GM18867 (cell line): ENCODE results near the gene SIAH2.

ENCODE experiments used
- ATAC-seq: cut with Tn5 transposase; IDR thresholded peaks from one replicate; pipeline ENCODE4 v1.9.1; 2021; ENCODE audit warnings: mild to moderate bottlenecking, moderate library complexity; ENCODE audit not compliant: unreplicated experiment

Gene SIAH2

GRCh38 chr3:150749255-150749654 is 13.7 kb downstream of the SIAH2 start:
- no peak for ATAC-seq

DNA sequence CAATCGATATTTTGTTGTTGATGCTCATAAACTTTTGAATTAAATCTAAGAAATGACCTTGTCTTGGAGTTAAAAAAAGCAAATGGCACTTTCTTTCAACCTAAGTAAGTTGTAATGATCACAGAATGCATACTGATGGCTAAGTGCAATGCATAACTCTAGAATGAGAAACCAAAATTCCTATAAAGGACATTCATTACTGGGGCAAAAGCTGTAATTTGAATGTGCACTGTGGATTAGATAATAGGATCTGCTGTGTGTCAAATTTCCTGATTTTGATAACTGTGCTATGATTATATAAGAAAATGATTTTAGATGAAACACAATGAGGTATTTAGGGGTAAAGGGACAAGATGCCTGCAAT is 14.3 kb downstream of the SIAH2 start:
- no peak for ATAC-seq

DNA sequence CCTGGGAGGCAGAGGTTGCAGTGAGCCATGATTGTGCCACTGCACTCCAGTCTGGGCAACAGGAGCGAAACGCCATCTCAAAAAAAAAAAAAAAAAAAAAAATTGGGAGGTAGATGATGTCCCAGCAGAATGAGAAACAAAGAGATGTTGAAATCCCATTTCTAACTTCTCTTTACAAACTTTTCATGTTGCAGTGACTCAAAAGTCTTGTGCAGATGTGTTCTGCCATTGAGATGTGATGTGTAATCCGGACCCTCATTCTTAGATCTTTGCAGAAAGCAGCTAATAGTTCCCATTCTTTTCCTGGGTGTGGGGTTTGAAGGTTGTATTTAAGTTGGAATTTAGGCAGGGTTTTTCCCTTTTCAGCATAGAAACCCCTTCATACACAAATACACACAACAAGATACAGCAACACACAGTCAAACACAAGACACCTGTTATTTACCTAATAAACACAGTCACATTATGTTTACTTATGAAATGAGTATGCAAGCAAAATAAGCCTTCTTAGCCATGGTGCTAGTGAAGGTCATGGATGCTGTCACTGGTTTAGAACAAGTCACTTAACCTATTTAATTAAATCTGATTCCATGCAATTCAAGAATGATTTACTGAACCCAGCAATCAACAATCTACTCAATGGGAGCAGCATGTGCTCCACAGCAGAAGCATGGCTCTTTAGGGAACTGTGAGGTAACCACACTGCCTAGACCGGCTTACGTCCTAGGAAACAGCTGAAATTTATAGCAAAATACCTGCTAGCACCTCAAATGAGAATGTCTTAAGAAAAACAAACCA is 14.9 kb downstream of the SIAH2 start:
- ATAC-seq = no peak

DNA sequence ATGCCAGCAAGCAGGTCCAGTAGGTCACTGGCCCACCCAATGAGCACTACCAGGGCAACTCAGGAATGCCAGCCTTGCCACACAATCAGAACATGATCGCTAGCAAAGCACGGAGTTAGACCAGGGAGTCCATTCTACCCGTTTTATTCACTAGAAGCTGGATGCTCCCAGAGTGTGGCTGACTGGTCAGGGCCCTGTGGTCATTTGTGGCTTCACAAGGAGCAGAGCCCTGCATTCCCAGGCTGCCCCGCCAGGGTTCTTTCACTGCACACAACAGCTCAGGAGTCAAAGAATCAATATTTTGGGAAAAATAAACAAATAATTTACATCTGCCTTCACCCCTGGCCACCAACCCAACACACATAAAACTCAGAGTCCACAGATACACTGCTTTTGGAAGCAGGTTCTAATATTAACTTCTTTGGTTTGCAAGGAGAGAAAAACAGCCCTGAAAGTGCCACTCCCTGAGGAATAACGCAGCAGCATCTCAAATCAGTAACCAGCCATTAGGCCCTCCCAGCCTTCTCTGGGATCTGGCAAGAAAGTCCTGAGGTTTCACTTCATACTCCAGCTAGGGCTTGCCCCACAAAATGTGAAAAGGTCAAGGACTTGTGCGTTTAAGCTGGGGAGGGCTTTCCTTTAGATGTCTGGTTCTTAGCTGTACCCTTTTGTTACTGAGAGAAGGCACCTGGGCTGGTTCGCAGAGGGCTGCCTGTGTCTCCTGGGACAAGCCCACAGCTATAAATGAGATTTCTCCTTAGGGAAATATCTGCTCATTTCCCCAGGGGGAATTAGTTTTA is 16.0 kb downstream of the SIAH2 start:
- ATAC-seq = no peak

DNA sequence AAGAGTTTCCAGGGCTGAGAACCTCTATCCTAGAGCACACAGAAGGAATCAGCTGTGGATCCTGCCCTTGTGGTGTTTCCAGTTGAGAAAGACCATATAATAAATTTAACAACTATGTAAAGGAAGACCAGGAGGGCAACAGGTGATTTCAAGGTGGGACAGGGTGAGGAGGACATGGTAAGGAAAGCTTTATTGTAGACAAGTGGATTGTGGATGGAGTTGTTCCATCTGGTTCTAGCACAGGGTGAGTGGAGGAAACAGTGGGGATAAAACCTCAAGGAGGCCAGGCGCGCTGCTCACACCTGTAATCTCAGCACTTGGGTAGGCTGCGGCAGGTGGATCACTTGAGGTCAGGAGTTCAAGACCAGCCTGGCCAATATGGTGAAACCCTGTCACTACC is 17.1 kb downstream of the SIAH2 start:
- no peak for ATAC-seq

DNA sequence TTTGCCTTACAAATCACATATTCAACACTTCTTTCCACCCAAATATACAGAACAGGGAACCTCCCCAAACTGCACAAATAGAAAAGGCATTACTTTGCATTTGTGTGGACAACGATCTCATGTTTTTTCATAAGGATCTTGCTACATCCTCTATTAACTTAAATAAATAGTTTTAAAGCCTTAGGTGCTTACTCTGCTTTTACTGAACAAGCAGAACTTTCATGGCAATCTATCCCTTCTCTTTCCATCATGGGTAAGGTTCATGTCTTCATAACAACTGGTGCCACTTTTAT is 18.1 kb downstream of the SIAH2 start:
- no peak for ATAC-seq

- no peak for ATAC-seq
Observed at GRCh38 chr3:150744041-150744918, 18.7 kb downstream of the SIAH2 start.

DNA sequence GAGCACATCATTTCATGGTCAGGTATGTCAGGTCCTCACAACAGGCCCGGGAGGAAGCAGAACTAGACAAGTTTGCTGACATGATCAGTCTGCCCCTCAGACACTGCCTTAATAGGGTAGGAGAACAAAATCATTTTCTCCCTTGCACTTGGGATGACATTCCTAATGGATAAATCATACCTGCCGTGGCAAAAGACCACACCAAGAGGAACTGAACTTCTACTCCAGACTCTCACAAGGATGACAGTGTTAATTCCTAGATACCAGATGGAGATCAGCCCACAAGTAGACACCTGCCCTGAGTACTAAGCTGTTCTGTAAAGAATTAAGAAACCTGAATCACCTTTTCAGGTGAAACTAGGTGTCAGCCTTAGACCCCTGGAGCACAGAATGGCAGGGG is 19.5 kb downstream of the SIAH2 start:
- ATAC-seq = no peak

GRCh38 chr3:150742679-150743078 is 20.3 kb downstream of the SIAH2 start:
- ATAC-seq = no peak

GRCh38 chr3:150742141-150742523 is 20.8 kb downstream of the SIAH2 start:
- ATAC-seq = no peak

DNA sequence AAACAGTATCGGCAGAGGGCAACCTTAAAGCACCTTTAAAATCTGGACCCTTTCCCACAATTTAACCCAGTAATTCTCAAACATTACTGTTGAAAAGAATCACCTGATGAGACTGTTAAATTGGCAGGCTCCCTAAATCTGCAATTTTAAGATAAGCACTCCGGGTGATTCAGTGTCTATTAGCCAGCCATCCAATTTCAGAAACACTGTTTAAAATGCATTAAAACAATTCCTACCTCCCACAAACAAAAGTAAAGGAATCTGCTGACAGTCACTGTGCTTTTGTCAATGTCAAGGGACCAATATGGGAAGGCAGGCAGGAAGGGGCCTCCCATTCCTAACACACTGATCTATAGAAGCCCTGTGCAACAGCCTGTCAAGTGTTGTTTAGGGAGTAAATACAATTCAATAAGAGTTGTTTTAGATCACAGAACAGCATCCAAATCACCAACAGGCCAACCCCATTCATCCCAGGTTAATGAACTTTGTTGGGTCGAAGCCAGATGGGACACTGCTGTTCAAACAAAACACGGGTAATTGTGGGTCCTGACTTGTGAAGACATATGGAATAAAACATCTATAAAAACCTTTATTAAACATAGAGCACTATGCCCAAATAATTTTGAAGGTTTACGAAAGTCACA is 21.4 kb downstream of the SIAH2 start:
- no peak for ATAC-seq

- peak; percentile 24 for ATAC-seq
Observed at GRCh38 chr3:150740733-150741496, 22.1 kb downstream of the SIAH2 start.

DNA sequence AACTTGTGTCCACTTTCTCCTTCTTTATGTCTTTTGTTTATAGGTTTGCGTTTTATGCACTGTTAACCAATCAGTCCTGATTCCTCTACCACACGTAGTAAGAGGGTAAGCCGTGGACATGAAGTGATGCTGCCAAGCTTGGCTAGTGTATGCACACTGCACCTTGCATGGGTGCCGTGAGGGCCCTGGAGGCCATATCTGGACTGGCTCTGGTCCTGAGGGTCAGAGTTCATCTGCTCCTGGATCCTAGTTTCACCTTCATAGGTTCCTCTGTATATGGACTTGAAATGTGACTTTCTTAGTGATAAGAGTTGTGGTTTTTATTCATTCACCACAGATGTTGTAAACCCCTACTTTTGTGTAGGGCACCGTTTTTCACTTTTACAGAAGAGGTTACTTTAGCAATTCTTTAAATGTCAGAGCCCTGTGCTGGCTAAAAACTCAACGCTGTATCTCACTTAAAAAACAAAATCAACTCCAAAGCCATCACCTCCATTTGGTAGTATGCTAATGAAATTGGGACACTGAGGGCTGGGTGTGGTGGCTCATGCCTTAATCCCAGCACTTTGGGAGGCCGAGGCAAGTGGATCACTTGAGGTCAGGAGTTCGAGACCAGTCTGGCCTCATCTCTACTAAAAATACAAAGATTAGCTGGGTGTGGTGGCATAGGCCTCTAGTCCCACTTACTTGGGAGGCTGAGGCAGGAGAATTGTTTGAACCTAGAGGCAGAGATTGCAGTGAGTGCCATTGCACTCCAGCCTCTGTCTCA is 22.9 kb downstream of the SIAH2 start:
- ATAC-seq = peak; percentile 32

- ATAC-seq = peak; percentile 25
Observed at GRCh38 chr3:150739200-150739863, 23.6 kb downstream of the SIAH2 start.

DNA sequence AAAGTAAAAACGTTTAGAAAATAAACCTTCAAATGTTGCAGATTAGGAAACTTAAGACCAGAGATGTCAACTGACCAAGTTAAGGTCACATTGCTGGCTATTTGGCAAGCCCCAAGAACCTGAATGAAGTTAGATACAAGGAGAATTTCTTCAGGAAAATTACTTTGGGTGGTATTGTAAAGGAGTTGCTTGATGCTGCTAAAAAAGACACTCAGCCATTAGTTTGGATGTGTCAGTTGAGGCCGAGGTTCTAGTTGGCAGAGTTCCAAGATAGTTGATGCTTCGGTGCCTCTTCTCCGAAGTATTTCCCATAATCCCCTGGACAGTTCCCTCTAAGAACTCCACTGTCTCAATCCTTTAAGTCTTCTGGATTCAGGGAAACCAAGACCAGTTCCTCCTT is 24.3 kb downstream of the SIAH2 start:
- no peak for ATAC-seq

DNA sequence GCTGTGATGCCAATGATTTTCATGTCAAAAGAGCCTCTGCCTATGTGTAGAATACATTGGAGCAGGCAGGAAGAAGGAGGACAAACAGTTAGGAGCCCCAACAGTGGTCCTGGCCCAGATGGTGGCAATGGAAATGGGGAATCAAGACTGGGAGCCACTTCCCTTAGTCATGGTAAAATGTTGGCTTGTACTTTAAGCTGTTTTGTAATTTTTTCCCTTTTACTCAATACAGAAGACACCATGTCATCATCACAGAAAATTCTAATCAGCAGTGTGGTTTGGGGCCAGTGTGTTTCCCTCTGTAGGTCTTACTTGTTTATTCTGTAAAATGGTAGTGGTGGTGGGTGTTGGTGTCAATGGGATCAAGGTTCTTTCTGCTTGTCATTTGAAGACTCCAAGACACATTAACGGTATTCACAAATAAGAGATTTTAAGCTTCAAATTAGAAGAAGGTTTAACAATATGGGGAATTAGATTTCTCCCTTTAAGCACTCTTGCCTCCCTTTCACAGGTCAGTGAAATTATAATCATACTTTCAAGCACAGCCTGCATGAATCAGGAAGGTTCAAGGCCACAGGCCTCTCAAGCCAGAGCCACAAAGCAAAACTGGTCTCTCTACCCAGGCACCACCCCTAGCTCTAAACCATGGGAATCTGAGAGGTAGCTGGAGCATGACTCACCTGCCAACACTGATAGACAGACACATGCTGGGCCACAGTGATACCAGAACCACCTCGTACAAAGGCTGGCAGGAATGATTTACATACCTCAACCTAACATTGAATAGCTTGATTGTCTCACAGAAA is 24.9 kb downstream of the SIAH2 start:
- ATAC-seq = peak; percentile 49

GRCh38 chr3:150736903-150737832 is 25.8 kb downstream of the SIAH2 start:
- ATAC-seq = no peak
